Kidney tubule cell (primary cell): Measurements from ENCODE around the gene CD46.
"Not testable (repeated sequence)": the region's sequence is repeated elsewhere in the genome, so short reads cannot be mapped to it uniquely, and the experiment has no call there.

Experiments
- DNase-seq: peaks from one replicate; pipeline ENCODE4 v3.0.0-alpha.2; 2018; ENCODE audit warnings: low spot score

The CD46 gene

GRCh38 chr1:207750631-207751305, 1.1 kb upstream of the CD46 start:
- DNase-seq, result no peak

- DNase-seq, result not testable (repeated sequence)
These were observed 428 bp upstream of the CD46 start for GRCh38 chr1:207751463-207751789.

- peak; percentile 57 for DNase-seq
These were observed 673 bp downstream of the CD46 start for GRCh38 chr1:207752456-207752998.

- no peak for DNase-seq
These were observed 1.8 kb downstream of the CD46 start for GRCh38 chr1:207753611-207754010.

GRCh38 chr1:207754011-207754410, 2.2 kb downstream of the CD46 start:
- DNase-seq, result no peak

- no peak for DNase-seq
These were observed 3.3 kb downstream of the CD46 start for GRCh38 chr1:207754974-207755700.

- DNase-seq, result peak; percentile 85
These were observed 4.2 kb downstream of the CD46 start for GRCh38 chr1:207755846-207756693.

GRCh38 chr1:207762622-207763021, 10.8 kb downstream of the CD46 start:
- DNase-seq, result no peak

- DNase-seq, result no peak
These were observed 11.2 kb downstream of the CD46 start for GRCh38 chr1:207763091-207763490.

- DNase-seq, result no peak
These were observed 12.1 kb downstream of the CD46 start for GRCh38 chr1:207763972-207764371.

GRCh38 chr1:207766569-207766968, 14.7 kb downstream of the CD46 start:
- no peak for DNase-seq

- DNase-seq, result not testable (repeated sequence)
These were observed 18.7 kb downstream of the CD46 start for GRCh38 chr1:207770514-207770913.

GRCh38 chr1:207776045-207776444, 24.2 kb downstream of the CD46 start:
- DNase-seq, result not testable (repeated sequence)

GRCh38 chr1:207777412-207777811, 25.6 kb downstream of the CD46 start:
- DNase-seq, result not testable (repeated sequence)

- no peak for DNase-seq
These were observed 27.2 kb downstream of the CD46 start for GRCh38 chr1:207779008-207779407.

GRCh38 chr1:207781312-207781711, 29.5 kb downstream of the CD46 start:
- DNase-seq, result no peak

GRCh38 chr1:207787776-207788175, 35.9 kb downstream of the CD46 start:
- DNase-seq, result peak; percentile 60

- DNase-seq, result no peak
These were observed 37.5 kb downstream of the CD46 start for GRCh38 chr1:207789386-207789785.

GRCh38 chr1:207789792-207790787, 38.2 kb downstream of the CD46 start:
- no peak for DNase-seq

GRCh38 chr1:207791290-207791689, 39.4 kb downstream of the CD46 start:
- DNase-seq, result no peak

- no peak for DNase-seq
These were observed 41.5 kb downstream of the CD46 start for GRCh38 chr1:207793327-207793726.
